IMR-90 (cell line): ENCODE results near the gene ITPR3. TPM values are rescaled to one million over a fixed set of nuclear protein-coding genes. Genes with fewer than 3 reads are reported as not detected.

Experiments
- ATAC-seq: fragments of 200-7000 bp; cut with Tn5 transposase; 2 replicates; pipeline ENCODE4 v1.9.1; 2020; ENCODE audit warnings: low read depth, mild to moderate bottlenecking, moderate library complexity
- BruUV-seq: library from RNA; stranded (reverse); fragments of 400-500 nt; replicated peaks from 2 replicates; lab custom pipeline; 2021; lab: Mats Ljungman, UMichigan
- CTCF ChIA-PET: fragments of 300-600 bp; formaldehyde crosslinking; extraction: SDS; loops from one replicate; lab custom pipeline; 2021; ENCODE audit warnings: antibody characterized with exemption; lab: Yijun Ruan, JAX
- POLR2A ChIA-PET: fragments of 300-600 bp; sonication (Branson Sonifier 250); formaldehyde crosslinking; loops from one replicate; lab custom pipeline; 2022; ENCODE audit warnings: antibody characterized with exemption; ENCODE audit not compliant: unreplicated experiment; lab: Charles Lee
- DNase-seq: peaks from one replicate; pipeline ENCODE4 v3.0.0; 2013
- H2AFZ ChIP-seq: replicated peaks from 2 replicates; pipeline ENCODE3; 2013; ENCODE audit warnings: low read length, mild to moderate bottlenecking; ENCODE audit not compliant: poor library complexity
- H2AK5ac ChIP-seq: 2 replicates; pipeline ENCODE4 v1.6.1; 2013; ENCODE audit warnings: low read depth, low read length, inconsistent platforms
- H2AK9ac ChIP-seq: replicated peaks from 2 replicates; pipeline ENCODE3; 2013; ENCODE audit warnings: mild to moderate bottlenecking, low read depth, low read length, moderate library complexity; ENCODE audit not compliant: poor library complexity
- H2BK120ac ChIP-seq: 2 replicates; pipeline ENCODE4 v1.6.1; 2013; ENCODE audit warnings: low read depth, low read length, inconsistent platforms
- H2BK15ac ChIP-seq: 3 replicates; pipeline ENCODE4 v1.6.1; 2013; ENCODE audit warnings: low read depth, low read length, inconsistent platforms
- H2BK20ac ChIP-seq: 2 replicates; pipeline ENCODE4 v1.6.1; 2013; ENCODE audit warnings: low read depth, mild to moderate bottlenecking, inconsistent platforms, low read length, moderate library complexity
- H2BK5ac ChIP-seq: 2 replicates; pipeline ENCODE4 v1.6.1; 2013; ENCODE audit warnings: mild to moderate bottlenecking, low read depth, low read length, inconsistent platforms; ENCODE audit not compliant: poor library complexity, severe bottlenecking
- H3K14ac ChIP-seq: replicated peaks from 2 replicates; pipeline ENCODE4 v1.6.1; 2013; ENCODE audit warnings: low read depth, low read length, inconsistent platforms
- H3K18ac ChIP-seq: 2 replicates; pipeline ENCODE4 v1.6.1; 2013; ENCODE audit warnings: low read depth, low read length, control low read depth
- H3K23ac ChIP-seq: 2 replicates; pipeline ENCODE4 v1.6.1; 2013; ENCODE audit warnings: low read depth, low read length, inconsistent platforms
- H3K27ac ChIP-seq: 2 replicates; pipeline ENCODE4 v1.5.1; 2013; ENCODE audit warnings: mild to moderate bottlenecking, control low read depth, low read length; ENCODE audit not compliant: insufficient read depth
- H3K27me3 ChIP-seq: 2 replicates; pipeline ENCODE4 v1.6.1; 2013; ENCODE audit warnings: low read length; ENCODE audit not compliant: control insufficient read depth, insufficient read depth
- H3K36me3 ChIP-seq: 2 replicates; pipeline ENCODE4 v1.6.1; 2013; ENCODE audit warnings: low read length, mixed read lengths; ENCODE audit not compliant: control insufficient read depth, insufficient read depth
- H3K4ac ChIP-seq: 2 replicates; pipeline ENCODE4 v1.6.1; 2013; ENCODE audit warnings: low read depth, low read length, inconsistent platforms
- H3K4me1 ChIP-seq: 2 replicates; pipeline ENCODE4 v1.6.1; 2013; ENCODE audit warnings: low read length, mixed read lengths; ENCODE audit not compliant: control insufficient read depth, insufficient read depth
- H3K4me2 ChIP-seq: 2 replicates; pipeline ENCODE4 v1.6.1; 2013; ENCODE audit warnings: low read depth, mild to moderate bottlenecking, control low read depth, low read length, moderate library complexity
- H3K4me3 ChIP-seq: 2 replicates; pipeline ENCODE4 v1.5.1; 2013; ENCODE audit warnings: low read depth, mild to moderate bottlenecking, control low read depth, low read length, moderate library complexity; ENCODE audit not compliant: insufficient read depth
- H3K56ac ChIP-seq: 2 replicates; pipeline ENCODE4 v1.6.1; 2013; ENCODE audit warnings: low read length, inconsistent platforms; ENCODE audit not compliant: insufficient read depth; ENCODE audit errors: extremely low read depth
- H3K79me1 ChIP-seq, 2 experiments: 2 replicates each; pipeline ENCODE4 v1.6.1; 2013; ENCODE audit warnings: low read length in 2 of 2, inconsistent platforms in 1 of 2, low read depth in 1 of 2
- H3K9ac ChIP-seq: 2 replicates; pipeline ENCODE4 v1.6.1; 2013; ENCODE audit warnings: low read depth, low read length, control low read depth
- H3K9me1 ChIP-seq: 2 replicates; pipeline ENCODE4 v1.6.1; 2013; ENCODE audit warnings: low read length, inconsistent platforms; ENCODE audit not compliant: insufficient read depth
- H3K9me3 ChIP-seq: 2 replicates; pipeline ENCODE4 v1.6.1; 2013; ENCODE audit warnings: low read length; ENCODE audit not compliant: control insufficient read depth, insufficient read depth
- H4K20me1 ChIP-seq: 2 replicates; pipeline ENCODE4 v1.6.1; 2013; ENCODE audit warnings: low read length, inconsistent platforms; ENCODE audit not compliant: insufficient read depth
- H4K5ac ChIP-seq: 2 replicates; pipeline ENCODE4 v1.6.1; 2013; ENCODE audit warnings: mild to moderate bottlenecking, low read depth, low read length, control low read depth
- H4K8ac ChIP-seq, 2 experiments: 2 replicates each; pipeline ENCODE4 v1.6.1; 2013; ENCODE audit warnings: low read depth in 2 of 2, low read length in 2 of 2, control low read depth in 1 of 2, inconsistent platforms in 1 of 2
- H4K91ac ChIP-seq: 2 replicates; pipeline ENCODE4 v1.6.1; 2013; ENCODE audit warnings: low read depth, low read length, inconsistent platforms; ENCODE audit not compliant: insufficient read depth
- BHLHE40 ChIP-seq: fragments of 150-350 bp; IDR thresholded peaks from 2 replicates; pipeline ENCODE4 v1.6.1; 2016; ENCODE audit warnings: mild to moderate bottlenecking, low read depth, low read length
- CHD1 ChIP-seq: IDR thresholded peaks from 2 replicates; pipeline ENCODE4 v1.6.1; 2012; ENCODE audit warnings: low read depth, low read length, improper control_type of control experiment
- CTCF ChIP-seq: conservative IDR thresholded peaks from 2 replicates; pipeline ENCODE4 v1.5.1; 2012; ENCODE audit warnings: mild to moderate bottlenecking, low read depth, low read length, improper control_type of control experiment
- MAFK ChIP-seq: IDR thresholded peaks from 2 replicates; pipeline ENCODE4 v1.6.1; 2012; ENCODE audit warnings: low read depth, low read length, improper control_type of control experiment
- MAZ ChIP-seq: IDR thresholded peaks from 2 replicates; pipeline ENCODE4 v1.6.1; 2012; ENCODE audit warnings: low read depth, mild to moderate bottlenecking, low read length, improper control_type of control experiment, moderate library complexity, borderline replicate concordance
- POLR2A ChIP-seq: IDR thresholded peaks from 2 replicates; pipeline ENCODE4 v1.6.1; 2012; ENCODE audit warnings: mild to moderate bottlenecking, low read depth, low read length
- RAD21 ChIP-seq: IDR thresholded peaks from 2 replicates; pipeline ENCODE4 v1.6.1; 2012; ENCODE audit warnings: low read length, improper control_type of control experiment
- RFX5 ChIP-seq: IDR thresholded peaks from 2 replicates; pipeline ENCODE4 v1.8.0; 2012; ENCODE audit warnings: low read depth, mild to moderate bottlenecking, low read length, moderate library complexity
- SMC3 ChIP-seq: fragments of 150-350 bp; IDR thresholded peaks from 2 replicates; pipeline ENCODE4 v1.6.1; 2016; ENCODE audit warnings: low read depth, mild to moderate bottlenecking, antibody characterized with exemption, low read length, moderate library complexity
- USF2 ChIP-seq: fragments of 150-350 bp; IDR thresholded peaks from 2 replicates; pipeline ENCODE4 v1.6.1; 2017; ENCODE audit warnings: mild to moderate bottlenecking, antibody characterized with exemption, low read length, low read depth
- WGBS, 2 experiments: methylation state at CpG; one replicate each; pipeline versions ENCODE4 v1.1.5 to v1.1.7; 2013; ENCODE audit warnings: missing lambda C conversion rate in 2 of 2; ENCODE audit not compliant: insufficient read length in 1 of 2; ENCODE audit errors: extremely low coverage in 2 of 2; 5-methylcytosine and 5-hydroxymethylcytosine counted together
- dilution Hi-C: fragments of 300-500 bp; cut with HindIII; formaldehyde crosslinking; loops from one replicate; pipeline ENCODE4 v1.14.3; 2018; ENCODE audit warnings: low sequenced_read_pairs; ENCODE audit not compliant: unreplicated experiment
- in situ Hi-C: fragments of 300-500 bp; cut with MboI; formaldehyde crosslinking; loops from 3 replicates; pipeline ENCODE4 v1.14.3; 2019; ENCODE audit warnings: low sequenced_read_pairs, inconsistent platforms, mixed read lengths
- intact Hi-C: fragments of 100-400 bp; cut with micrococcal nuclease; formaldehyde crosslinking; loops from 2 replicates; pipeline ENCODE4 v1.10.0; 2022
- polyA plus RNA-seq, 3 experiments: library from polyadenylated mRNA; depleted of rRNA; stranded (reverse); fragments of >200 nt; gene quantifications; 2 replicates each; pipeline ENCODE4 v1.2.3, GENCODE V29; 2012; ENCODE audit warnings: low replicate concordance in 1 of 3
- total RNA-seq: library from RNA; depleted of rRNA; stranded (reverse); fragments of >200 nt; gene quantifications from 2 replicates; pipeline ENCODE4 v1.2.3, GENCODE V29; 2012

Gene ITPR3
- total and polyA plus RNA-seq, 2 of the 4 experiments (the other 2 are of a cell fraction) = 1.6 to 3.7 TPM

GRCh38 chr6:33690766-33691165, 69.6 kb downstream of the ITPR3 start:
- Histone ChIP-seq H2BK15ac (no peak overlapping the region), H4K5ac (no peak overlapping the region), H3K56ac (no peak overlapping the region), H3K27me3 (no peaks in the 10 kb centered on the region), H3K27ac (no peak overlapping the region), H3K14ac (no peak overlapping the region), H4K20me1 (no peaks in the 10 kb centered on the region), H3K4me2 (no peak overlapping the region), H2AK5ac (no peak overlapping the region), H3K9me3 (no peaks in the 10 kb centered on the region), H2BK5ac (no peak overlapping the region), H3K4me1 (peaks cover 11% of the 10 kb centered on the region), H2BK20ac (no peak overlapping the region), H3K23ac (no peak overlapping the region), H3K9me1 (peaks cover 22% of the 10 kb centered on the region), H3K18ac (no peak overlapping the region), H4K8ac (no peak overlapping the region), H3K4me3 (no peak overlapping the region), H3K79me1 (peaks cover 0 to 13% of the 10 kb centered on the region in 2 experiments; a peak in 2 of 4 replicates), H3K4ac (no peak overlapping the region), H3K36me3 (peaks cover 13% of the 10 kb centered on the region), H4K91ac (no peak overlapping the region), H2AK9ac (no peak overlapping the region), H2AFZ (peak overlapping the region; percentile 23), H2BK120ac (no peak overlapping the region), H3K9ac (no peak overlapping the region)
- POLR2A ChIA-PET = no interaction called here
- dilution Hi-C loops = no loop called here
- WGBS, 2 experiments = 80% methylated on average over 3 of the region's 13 CpGs; no CpG with 5 or more reads in 1 of the 2 experiments
- DNase-seq (no peak), ATAC-seq (no peak)
- BruUV-seq = no TSS peak
- in situ Hi-C loops = no loop called here
- intact Hi-C loops = no loop called here
- CTCF ChIA-PET = no interaction called here
- TF ChIP-seq RFX5 (no peak), BHLHE40 (no peak), USF2 (no peak), MAFK (no peak), MAZ (no peak), RAD21 (no peak), CTCF (no peak), SMC3 (no peak), CHD1 (no peak), POLR2A (no peak)
